UCSD-AML1 (cell line): ENCODE results near the gene SWSAP1.

Source experiments
- DNase-seq: peaks from one replicate; lab custom pipeline; 2025; ENCODE audit not compliant: unreplicated experiment; lab: John Stamatoyannopoulos, UW

SWSAP1 gene

GRCh38 chr19:11355160-11356073, 19.0 kb upstream of the SWSAP1 start, which contains the start of gene PLPPR2:
PLPPR2 (plus strand) TSS chr19:11355432; CDS start chr19:11357674, 2,242 bp downstream.
- DNase-seq: peak; percentile 92

GRCh38 chr19:11356074-11356397, 18.4 kb upstream of the SWSAP1 start:
- DNase-seq: no peak

GRCh38 chr19:11356676-11357550, 17.6 kb upstream of the SWSAP1 start:
- DNase-seq: no peak

GRCh38 chr19:11359421-11359820, 15.0 kb upstream of the SWSAP1 start:
- no peak for DNase-seq

GRCh38 chr19:11361037-11361770, 13.3 kb upstream of the SWSAP1 start:
- no peak for DNase-seq

GRCh38 chr19:11361771-11362731, 12.4 kb upstream of the SWSAP1 start:
- DNase-seq: no peak

GRCh38 chr19:11363881-11364280, 10.6 kb upstream of the SWSAP1 start:
- DNase-seq: no peak

GRCh38 chr19:11364296-11364904, 10.1 kb upstream of the SWSAP1 start:
- no peak for DNase-seq

- no peak for DNase-seq
Observed at GRCh38 chr19:11364935-11365334, 9.5 kb upstream of the SWSAP1 start.

GRCh38 chr19:11365557-11366117, 8.8 kb upstream of the SWSAP1 start:
- no peak for DNase-seq

- DNase-seq: no peak
Observed at GRCh38 chr19:11367528-11367927, 6.9 kb upstream of the SWSAP1 start.

- DNase-seq: no peak
Observed at GRCh38 chr19:11370744-11371143, 3.7 kb upstream of the SWSAP1 start.

- DNase-seq: peak; percentile 27
Observed at GRCh38 chr19:11373166-11373884, 1.1 kb upstream of the SWSAP1 start.

GRCh38 chr19:11373885-11374432, 507 bp upstream of the SWSAP1 start:
- DNase-seq: peak; percentile 32

- DNase-seq: peak; percentile 80
Observed at GRCh38 chr19:11375143-11375948, 880 bp downstream of the SWSAP1 start.

- DNase-seq: peak; percentile 26
Observed at GRCh38 chr19:11377237-11377636, 2.8 kb downstream of the SWSAP1 start.

GRCh38 chr19:11377756-11378155, 3.3 kb downstream of the SWSAP1 start:
- DNase-seq: no peak
